GM18511 (cell line): ENCODE data around the gene C9orf72.

ENCODE experiments used
- ATAC-seq: cut with Tn5 transposase; IDR thresholded peaks from one replicate; pipeline ENCODE4 v1.9.1; 2021; ENCODE audit warnings: mild to moderate bottlenecking, moderate library complexity; ENCODE audit not compliant: unreplicated experiment

C9orf72 gene

GRCh38 chr9:27539479-27540441, 33.5 kb downstream of the C9orf72 start:
- peak; percentile 47 for ATAC-seq

- ATAC-seq = peak; percentile 58
Measured at GRCh38 chr9:27538647-27539046, 34.6 kb downstream of the C9orf72 start.

GRCh38 chr9:27537756-27538155, 35.5 kb downstream of the C9orf72 start:
- no peak for ATAC-seq

DNA sequence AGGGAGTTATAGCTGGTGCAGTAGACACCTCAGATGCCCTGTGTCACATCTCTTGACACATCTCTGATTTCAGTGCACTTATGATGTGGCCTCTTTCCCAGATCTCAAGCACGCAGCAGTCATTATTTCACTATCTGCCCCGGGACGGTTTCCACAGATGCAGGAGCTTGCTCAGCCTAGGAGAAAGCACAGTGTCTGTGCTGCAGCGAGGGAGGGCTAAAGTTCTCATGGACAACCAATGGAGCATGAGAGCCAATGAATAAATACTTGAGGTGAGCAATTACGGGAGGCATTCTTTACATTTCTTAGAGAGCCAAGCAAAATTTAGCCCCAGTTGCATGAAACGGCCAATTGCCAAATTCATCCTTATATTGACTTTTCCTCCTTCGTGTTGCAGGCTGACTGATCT, 36.2 kb downstream of the C9orf72 start:
- no peak for ATAC-seq

GRCh38 chr9:27536168-27536567, 37.1 kb downstream of the C9orf72 start:
- no peak for ATAC-seq

GRCh38 chr9:27535701-27536118, 37.6 kb downstream of the C9orf72 start:
- peak; percentile 52 for ATAC-seq

GRCh38 chr9:27534658-27535209, 38.5 kb downstream of the C9orf72 start:
- ATAC-seq = no peak

- ATAC-seq = no peak
Measured at GRCh38 chr9:27534131-27534530, 39.1 kb downstream of the C9orf72 start.

- no peak for ATAC-seq
Measured at GRCh38 chr9:27533311-27533710, 40.0 kb downstream of the C9orf72 start.

- no peak for ATAC-seq
Measured at GRCh38 chr9:27532046-27532445, 41.2 kb downstream of the C9orf72 start.

DNA sequence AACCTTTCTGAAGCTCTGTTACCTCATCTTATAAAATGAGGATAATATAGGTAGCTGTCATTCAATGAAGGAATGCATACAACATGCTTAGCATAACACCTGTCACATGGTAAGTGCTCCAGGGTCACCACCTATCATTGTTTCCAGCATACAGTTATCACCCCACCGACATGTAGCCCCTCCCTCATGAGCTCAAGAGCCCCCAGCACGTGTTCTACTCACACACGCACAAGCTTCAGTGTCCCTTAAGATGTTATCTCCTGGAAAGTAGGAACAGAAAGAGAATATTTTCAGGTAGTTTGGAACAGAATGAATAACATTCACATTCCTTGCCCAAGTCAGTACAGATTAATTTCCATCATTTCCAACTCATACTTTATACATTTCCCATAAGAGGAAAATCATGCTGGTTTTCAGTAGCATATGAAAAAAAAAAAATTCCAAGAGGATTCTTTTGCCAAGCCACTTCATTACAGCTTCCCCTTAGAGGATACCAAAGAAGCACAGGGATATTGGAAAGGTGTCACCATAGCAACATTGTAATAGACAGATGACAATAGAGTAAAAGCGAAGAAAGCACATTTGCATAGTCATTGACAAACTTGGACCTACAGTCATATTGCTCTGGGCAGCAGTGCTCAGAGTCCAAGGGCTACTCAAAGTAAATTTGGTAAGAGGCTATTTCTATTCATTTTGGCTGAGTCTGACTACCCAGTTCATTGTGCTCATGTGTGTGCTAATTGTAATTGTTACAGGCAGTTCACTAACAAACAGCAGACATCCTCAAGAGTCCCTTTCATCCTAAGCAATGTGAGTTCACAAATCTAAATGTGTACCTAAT, 42.1 kb downstream of the C9orf72 start:
- ATAC-seq = no peak

GRCh38 chr9:27529316-27530278, 43.7 kb downstream of the C9orf72 start, which contains the start of gene MOB3B:
TSS of gene MOB3B (minus strand) at chr9:27529814. CDS start at chr9:27455550, 74,264 bp downstream.
- ATAC-seq = peak; percentile 78

DNA sequence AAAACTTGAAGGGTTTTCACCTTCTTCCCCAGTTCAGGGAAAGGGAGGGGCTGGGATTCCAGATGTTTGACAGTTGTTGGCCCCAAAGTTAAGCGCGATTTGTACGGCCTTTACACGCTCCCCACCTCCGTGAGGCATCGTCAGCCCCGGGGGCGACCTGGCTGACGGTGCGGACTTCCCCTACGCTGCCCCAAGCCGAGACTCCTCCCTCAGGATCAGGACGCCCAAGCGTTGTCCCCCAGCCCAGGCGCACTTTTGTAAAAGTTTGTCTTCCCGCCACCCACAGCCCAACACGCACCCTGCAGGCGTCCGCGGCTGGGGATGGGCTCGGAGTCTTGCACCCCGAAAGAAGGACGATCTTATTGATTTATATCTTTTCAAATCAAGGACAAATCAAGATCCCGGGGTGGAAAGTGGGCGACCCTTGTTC, 44.4 kb downstream of the C9orf72 start:
- ATAC-seq = peak; percentile 59

GRCh38 chr9:27528076-27528885, 45.0 kb downstream of the C9orf72 start:
- ATAC-seq = peak; percentile 59

DNA sequence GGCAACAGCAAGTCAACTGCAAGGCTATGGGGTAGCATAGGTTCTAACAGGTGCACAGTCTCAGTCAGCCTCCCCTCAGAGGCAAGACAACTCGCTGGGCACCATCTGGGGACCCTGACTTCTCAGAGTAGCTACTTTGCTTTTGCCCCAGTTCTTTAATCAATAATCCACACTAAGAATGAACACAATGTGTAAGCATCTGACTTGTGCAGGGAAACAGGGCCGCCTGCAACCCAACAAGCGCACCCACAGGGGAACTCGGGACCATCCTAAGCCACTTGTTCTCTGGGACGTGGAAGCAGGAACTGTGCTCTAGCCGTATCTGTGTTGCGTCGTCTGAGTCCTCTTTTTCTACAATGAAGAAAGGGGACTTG, 45.6 kb downstream of the C9orf72 start:
- ATAC-seq = no peak

GRCh38 chr9:27524236-27524635, 49.0 kb downstream of the C9orf72 start, which contains the start of gene IFNK:
TSS of gene IFNK (plus strand) at chr9:27524290. CDS start at chr9:27524337, 47 bp downstream.
- no peak for ATAC-seq

DNA sequence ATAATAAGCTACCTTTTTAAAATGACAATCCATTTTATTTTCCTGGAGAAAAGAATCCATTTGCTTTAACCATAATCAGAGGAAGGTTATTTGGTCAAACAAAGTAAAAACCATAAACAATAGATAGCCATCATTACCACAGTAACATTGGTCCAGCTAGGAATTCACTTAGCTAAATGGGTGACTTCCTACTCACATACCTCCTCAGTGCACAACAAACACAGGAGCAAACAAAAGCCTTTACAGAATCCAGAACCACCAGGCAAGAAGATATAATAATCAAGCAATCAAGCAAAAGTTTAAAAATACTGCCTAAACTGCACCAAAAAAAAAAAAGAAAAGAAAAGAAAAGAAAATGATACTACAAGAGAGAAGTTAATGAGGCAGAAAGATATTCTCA, 50.1 kb downstream of the C9orf72 start:
- no peak for ATAC-seq

- no peak for ATAC-seq
Measured at GRCh38 chr9:27520986-27521385, 52.3 kb downstream of the C9orf72 start.
